Measurements from ENCODE around the gene INS.
"Not testable (repeated sequence)": the region's sequence is repeated elsewhere in the genome, so short reads cannot be mapped to it uniquely, and the experiment has no call there.

INS gene

DNA sequence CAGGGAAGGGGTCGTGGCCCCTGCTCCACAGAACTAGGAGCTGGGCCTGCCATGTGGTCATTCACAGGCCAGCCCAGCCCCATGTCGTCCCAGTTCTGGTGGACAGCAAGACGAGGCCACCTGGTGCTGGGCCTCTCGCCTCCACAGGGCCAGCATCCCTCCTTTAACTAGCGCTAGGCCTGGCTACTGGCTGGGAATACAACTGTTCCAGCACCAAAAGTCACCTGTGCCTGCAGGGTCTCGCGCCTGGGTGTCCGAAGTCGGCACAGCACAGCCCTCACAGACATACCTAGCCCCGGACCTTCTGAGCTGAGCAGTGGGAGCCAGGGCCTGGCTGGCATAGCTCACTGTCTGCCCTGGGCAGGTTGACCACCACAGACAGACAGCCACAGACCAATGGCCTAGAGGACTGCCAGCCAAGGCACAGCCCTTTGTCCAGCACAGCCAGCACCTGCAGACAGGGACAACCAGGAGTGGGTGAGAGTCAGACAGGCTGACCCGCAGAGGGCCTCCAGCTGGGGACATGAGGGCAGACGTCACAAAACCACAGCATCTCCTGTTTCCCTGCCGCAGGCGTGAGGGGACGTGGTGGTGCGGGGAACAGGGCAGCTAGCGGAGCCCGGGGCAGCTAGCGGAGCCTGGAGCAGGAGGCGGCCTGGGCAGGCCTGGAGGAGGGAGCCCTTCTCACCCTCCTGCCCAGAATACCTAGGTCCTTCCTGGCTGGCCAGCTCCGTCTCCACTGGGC lies 37.8 kb upstream of the INS start:
- DNase-seq, result no peak

- DNase-seq, result no peak
These were observed 36.9 kb upstream of the INS start for GRCh38 chr11:2197771-2198520.

DNA sequence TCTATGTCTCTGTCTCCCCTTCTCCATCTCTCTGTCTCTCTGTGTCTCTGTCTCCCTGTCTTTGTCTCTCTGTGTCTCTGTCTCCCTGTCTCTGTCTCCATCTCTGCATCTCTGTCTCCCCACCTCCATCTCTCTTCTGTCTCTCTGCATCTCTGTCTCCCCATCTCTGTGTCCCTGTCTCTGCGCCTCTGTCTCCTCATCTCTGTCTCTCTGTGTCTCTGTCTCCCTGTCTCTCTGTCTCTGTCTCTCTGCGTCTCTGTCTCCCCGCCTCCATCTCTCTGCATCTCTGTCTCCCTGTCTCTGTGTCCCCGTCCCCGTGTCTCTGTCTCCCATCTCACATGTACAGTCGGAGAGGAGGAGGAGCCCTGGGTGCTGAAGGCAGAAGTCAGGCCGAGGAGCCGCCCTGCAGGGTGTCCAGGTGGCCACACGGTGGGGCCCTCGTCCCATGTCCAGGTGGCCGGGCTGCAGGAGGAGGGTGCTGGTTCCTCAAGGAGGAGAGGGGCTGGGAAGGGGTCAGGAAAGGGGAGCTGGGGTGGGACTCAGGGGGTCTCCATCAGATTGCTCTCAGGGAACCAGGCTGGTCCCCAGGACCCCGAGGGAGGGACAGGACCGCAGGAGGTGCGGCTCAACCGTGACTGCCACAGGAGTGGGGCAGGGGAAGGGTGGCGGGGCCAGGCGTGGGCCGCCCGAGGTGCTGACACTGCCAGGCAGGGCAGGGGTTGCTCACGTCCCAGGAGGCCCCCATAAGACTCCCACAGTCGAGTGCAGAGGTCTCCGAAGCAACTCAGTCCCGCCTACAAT lies 36.2 kb upstream of the INS start:
- peak; percentile 50 for DNase-seq

DNA sequence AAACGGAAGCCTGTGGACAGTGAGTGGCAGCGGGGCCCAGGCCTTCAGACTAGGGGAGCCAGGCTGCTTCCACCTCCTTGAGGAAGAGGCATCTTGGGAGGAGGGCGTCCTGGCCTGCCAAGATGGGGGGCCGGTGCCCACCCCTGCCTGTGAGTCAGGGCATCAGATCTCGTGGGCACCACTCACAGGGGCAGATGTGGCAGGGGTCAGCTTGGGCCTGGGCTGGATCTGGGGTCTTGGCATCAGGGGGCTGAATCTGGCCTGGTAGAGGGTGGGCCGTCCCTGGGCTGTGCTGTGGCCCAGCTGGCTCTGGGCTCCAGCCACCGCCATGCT lies 34.7 kb upstream of the INS start:
- no peak for DNase-seq

DNA sequence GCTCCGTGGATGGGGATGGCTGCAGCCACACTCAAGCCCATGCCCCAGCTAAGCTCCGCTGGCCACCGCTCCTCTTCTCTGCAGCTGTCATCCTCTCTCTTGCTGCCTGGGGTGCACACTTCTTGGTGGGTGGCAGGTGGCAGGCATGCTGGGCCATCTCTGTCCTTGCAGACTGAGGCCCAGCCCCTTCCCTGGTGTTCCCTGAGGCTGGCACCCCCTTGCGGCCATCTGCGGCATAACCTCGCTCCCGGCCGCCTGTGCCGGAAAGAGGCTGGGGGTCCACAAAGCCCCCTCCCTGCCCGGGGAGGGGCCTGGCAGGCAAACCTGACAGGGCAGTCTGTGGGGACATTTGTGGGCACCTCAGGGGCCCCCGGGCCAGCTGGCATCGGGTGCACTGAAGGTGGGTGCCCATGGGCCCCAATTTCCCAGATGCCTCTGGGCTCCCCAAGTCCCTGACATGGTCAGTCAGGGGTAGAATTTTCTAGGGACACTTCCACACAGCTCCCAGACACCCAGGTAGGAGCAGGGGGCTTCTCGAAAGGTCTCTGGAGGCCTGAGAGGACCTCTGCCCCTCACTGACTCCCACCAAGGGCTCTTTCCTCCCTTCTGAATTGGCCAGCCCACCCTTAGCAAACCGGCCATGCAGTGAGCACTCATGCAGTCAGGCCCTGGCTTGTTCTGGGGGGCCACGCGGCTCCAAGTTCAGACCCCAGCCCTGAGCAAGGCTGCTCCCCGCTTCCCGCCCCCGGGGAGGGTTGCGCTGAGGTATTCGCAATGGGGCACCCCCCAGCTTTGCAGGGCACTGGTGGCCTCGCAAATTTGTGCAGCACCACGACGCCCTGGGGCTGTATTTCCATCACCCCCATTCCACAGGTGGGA lies 34.1 kb upstream of the INS start:
- peak in 1 of 2 experiments; percentile 17 for DNase-seq

DNA sequence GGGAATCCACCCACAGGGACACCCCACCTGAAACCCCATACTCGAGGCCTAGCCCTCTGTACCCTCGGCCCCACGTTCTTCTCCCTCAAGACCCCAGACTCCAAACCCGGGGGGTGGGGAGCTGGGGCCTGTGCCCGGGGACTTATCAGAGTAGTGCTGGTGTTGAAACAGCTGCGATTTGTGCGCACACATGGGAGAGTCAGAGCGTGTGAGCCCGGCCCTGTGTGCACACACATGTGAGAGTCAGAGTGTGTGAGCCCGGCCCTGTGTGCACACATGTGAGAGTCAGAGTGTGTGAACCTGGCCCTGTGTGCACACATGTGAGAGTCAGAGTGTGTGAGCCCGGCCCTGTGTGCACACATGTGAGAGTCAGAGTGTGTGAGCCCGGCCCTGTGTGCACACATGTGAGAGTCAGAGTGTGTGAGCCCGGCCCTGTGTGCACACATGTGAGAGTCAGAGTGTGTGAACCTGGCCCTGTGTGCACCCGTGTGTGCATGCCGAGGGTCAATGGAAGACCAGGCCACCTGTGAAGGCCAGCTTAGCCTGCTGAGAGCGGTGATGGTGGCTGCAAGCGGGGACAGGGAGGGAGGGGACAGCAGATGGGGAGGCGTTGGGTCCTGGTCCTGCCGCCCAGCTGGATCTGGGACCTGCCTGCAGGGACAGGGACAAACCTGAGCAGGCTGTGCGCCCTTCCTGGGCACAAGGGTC lies 33.0 kb upstream of the INS start:
- not testable (repeated sequence) for DNase-seq

DNA sequence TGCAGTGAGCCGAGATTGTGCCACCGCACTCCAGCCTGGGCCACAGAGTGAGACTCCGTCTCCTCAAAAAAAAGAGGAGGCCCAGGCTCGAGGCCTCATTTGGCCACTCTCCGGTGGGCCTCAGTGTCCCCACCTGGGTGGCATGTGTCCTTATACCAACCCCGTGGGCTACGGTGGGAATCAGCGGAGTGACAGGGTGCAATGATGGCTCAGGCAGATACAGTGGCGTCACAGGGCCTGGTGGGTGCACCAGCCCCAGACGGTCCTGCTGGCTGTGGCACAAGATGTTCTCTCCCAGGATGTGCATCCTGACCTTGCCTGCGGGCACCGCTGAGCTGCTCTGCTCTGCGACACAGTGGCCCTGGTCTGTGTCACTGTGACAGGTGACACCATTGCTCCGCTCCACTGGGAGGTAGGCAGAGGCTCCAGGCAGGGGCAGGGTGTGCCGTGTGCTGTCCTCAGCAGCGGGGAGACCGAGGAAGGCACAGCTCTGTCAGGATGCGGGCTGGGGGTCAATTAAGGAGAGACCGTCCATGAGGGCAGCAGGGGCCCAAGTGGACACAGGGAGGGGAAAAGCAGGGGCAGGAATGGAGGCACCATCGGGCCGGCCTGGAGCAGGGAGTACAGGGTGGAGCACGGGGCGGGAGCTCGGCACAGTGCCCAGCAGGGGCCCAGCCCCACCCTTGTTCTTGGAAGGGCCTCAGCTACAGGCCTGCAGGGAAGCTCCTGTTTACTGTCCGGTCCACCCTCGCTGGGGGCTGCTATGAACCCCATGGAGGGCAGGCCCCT lies 32.3 kb upstream of the INS start:
- no peak for DNase-seq

DNA sequence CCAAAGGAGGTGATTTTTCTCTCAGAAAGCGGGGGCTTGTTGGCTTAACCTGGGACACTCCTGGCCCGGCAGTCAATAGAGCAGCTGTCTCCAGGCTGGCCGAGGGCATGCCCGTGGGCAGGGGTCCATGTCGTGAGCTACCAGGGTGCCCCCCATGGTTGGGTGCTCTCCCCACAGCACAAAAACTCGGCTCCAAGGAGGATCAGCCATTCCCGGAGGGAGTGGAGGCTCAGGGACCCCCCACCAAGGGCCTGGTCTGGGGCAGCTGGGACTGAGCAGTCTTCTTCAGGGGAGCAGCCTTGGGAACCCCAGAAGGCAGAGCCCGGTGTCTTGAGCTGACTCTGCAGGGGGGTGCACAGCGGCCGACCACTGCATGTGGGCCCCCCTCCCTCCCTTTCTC lies 31.4 kb upstream of the INS start:
- DNase-seq, result no peak

- DNase-seq, result no peak
These were observed 30.9 kb upstream of the INS start for GRCh38 chr11:2191883-2192282.

- peak; percentile 5 to 34 for DNase-seq
These were observed 29.9 kb upstream of the INS start for GRCh38 chr11:2190657-2191471.

DNA sequence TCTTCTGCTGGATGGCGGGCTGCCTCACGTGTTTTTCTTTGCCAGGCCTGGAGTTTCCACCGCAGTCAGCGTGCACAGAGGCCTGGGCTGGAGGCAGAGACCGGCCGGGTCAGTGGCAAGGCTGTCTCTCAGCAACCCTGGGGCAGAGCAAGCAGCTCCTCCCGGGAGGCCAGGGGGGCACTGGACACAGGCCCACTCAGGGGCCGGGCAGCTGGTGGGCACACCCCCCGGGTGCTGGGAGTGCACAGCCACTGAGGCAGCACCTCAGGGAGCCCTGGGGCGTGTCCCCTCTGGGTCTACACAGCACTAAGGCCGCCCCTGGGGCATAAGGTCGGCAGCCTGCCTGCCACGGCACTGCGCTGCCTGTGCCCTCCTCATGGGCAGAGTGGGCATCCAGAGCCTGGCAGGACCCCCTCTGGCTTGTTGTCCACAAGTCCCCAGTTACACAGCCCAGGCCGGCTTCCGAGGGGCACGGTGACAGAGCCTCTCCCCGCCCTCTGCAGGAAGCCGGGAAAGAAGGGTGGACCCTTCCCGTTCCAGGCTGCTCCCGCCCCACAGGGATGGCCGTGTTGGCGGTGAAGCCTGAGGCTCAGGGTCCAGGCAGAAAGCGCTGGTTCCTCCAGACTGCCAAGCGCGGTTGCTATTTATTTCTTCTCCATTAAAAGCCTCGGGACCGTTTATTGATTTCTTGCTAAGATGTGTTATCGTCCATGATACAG lies 29.1 kb upstream of the INS start:
- no peak for DNase-seq

- no peak for DNase-seq
These were observed 27.7 kb upstream of the INS start for GRCh38 chr11:2188745-2189144.

- no peak for DNase-seq
These were observed 26.3 kb upstream of the INS start for GRCh38 chr11:2187280-2187707.

DNA sequence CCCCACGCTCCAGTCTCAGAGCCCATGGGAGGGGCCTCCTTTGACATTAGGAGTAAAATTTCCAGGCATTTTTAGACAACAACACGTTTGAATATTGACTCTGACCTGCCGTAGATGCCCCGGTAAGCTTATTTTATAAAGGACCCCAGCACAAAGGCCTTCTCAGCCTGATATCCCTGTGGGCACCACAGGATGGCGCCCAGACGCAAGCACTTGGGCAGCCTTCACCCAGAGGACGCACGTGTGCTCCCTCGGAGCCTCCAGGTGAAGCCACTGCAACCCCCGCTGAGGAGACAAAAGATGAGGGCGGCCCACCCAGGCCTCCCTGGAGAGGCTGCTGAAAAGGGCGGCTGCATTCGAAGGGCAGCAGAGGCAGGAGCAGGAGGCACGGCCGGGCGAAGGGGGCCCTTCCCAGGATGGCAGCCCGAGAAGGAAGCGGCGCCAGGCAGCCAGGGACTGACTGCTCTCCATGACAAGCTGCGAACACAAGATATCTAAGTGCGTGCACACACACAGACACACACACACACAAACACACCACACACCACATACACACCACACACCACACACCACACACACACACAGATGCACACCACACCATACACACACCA lies 25.8 kb upstream of the INS start:
- DNase-seq, result peak; percentile 9 to 11

DNA sequence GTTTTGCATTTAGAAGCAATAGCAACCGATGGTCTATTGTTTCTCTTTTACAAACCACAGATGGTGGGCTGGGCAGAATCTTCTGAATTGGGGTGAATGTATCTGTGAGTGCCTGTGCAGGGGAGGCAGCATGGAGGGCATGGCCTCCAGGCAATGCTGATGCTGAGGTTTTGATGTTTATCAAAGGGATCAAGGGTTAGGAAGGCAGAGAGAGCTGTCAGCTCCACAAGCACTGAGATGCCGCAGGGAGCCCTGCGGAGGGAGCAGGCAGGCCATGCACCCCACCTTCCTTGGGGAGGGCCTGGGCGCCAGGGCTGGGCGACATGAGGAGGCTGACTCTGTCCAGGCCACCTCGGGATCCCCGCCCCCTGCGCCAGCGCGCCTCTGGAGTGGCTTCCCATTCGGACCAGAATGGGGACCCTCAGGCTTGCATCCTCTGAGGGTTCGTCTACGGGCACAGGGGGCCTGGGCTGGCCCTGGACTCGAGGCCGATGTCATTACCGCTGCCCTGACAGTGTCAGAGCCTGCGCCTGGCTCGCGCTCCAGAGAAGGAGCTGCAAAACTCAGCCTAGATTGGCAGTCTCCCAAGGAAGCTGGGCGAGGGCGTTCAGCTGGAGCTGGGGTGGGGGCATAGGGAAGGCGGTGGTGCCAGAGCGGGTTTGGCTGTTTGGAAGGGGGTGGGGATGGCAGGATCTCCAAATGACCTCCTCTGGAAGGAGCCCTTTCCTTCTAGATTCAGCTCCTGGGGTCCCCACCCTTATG lies 24.5 kb upstream of the INS start:
- DNase-seq, result no peak

DNA sequence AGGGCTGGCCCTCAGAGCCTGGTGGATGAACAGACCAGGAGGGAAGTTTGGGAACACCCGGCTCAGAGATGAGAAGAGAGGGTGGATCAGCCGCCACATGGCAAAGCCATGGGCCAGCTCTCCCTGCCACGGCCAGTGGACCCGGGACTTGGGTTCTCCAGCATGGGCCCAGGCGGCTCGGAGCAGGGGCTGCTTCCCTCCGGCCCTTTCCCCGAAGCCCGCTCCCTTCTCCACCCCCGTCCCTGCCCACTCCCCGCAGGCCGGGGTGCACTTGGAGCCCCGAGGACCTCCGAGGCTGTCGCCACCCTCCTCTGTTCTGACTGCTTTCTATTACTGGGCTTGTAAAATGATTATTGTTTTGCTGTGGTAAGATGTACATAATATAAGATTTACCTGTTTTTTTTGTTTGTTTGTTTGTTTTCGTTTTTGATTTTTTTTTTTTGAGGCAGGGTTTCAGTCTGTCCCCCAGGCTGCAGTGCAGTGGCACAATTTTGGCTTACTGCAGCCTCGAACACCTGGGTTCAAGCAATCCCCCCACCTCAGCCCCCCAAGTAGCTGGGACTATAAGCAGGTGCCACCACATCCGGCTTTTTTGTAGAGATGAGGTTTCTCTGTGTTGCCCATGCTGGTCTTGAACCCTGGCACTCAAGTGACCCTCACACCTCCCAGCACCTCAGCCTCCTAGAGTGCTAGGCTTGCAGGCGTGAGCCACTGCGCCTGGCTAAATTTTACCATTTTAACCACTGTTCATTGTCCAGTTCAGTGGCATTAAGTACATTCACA lies 21.9 kb upstream of the INS start:
- no peak for DNase-seq

GRCh38 chr11:2182075-2182474 lies 21.1 kb upstream of the INS start:
- no peak for DNase-seq
